GM12891 (cell line): ENCODE measurements around the gene GRIK2.

Experiments used
- DNase-seq: peaks from one replicate; pipeline ENCODE4 v3.0.0; 2011; ENCODE audit warnings: low spot score; ENCODE audit not compliant: insufficient read length
- FAIRE-seq: peaks from 2 replicates; lab custom pipeline; 2011; peaks lifted over from hg19 to GRCh38; lab: Jason Lieb, UNC
- PAX5 ChIP-seq: IDR thresholded peaks from 2 replicates; pipeline ENCODE4 v1.6.1; 2011; ENCODE audit warnings: low read length, moderate library complexity, mild to moderate bottlenecking; ENCODE audit not compliant: insufficient read depth, severe bottlenecking
- POLR2A ChIP-seq: IDR thresholded peaks from 2 replicates; pipeline ENCODE4 v1.6.1; 2011; ENCODE audit warnings: low read depth, low read length, control low read depth
- POLR2AphosphoS5 ChIP-seq: IDR thresholded peaks from 2 replicates; pipeline ENCODE4 v1.6.1; 2011; ENCODE audit warnings: low read depth, low read length, control low read depth
- POU2F2 ChIP-seq: IDR thresholded peaks from 2 replicates; pipeline ENCODE4 v1.6.1; 2011; ENCODE audit warnings: low read depth, mild to moderate bottlenecking, control low read depth, low read length, moderate library complexity
- SPI1 ChIP-seq: IDR thresholded peaks from 2 replicates; pipeline ENCODE4 v1.6.1; 2011; ENCODE audit warnings: low read depth, low read length, control low read depth
- TAF1 ChIP-seq: IDR thresholded peaks from 2 replicates; pipeline ENCODE4 v1.6.1; 2011; ENCODE audit warnings: low read depth, low read length, control low read depth

The GRIK2 gene

DNA sequence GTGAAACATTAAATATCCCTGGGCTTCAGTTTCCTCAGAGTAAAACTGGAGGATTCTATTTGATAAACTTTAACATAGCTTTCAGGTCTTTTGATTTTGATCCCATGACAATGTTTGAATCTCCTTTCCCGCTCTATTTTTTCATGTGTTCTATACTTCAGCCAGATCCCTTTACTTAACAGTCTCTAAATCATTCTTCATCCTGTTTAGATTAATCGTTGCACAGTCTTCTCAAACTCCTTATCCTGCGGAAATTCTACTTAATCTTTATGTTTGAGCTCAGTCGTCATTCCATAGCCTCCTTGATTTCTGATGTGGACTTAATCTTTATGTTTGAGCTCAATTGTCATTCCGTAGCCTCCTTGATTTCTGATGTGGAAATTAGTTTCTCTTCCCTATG is 57.4 kb downstream of the GRIK2 start:
- DNase-seq (no peak), FAIRE-seq (no peak)
- no peak for TF ChIP-seq SPI1

DNA sequence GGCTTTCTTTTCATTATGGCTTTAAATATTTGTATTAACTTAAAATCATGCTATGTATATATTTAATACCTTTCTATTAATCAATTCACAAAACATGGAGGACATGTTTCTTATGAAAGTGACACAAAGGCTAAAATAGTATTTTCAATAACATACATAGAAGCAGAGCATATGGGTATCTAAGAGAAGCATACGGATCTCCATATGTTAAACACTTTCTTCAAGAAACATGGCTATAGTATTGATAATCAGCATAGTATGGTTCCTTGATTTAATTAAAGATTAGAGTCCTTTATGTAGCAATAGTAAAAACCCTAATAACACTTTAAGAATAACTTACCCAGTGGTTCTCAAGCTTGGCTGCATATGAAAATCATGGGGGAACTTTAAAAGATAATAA is 58.5 kb downstream of the GRIK2 start:
- DNase-seq (no peak), FAIRE-seq (no peak)
- no peak for TF ChIP-seq TAF1
- TF ChIP-seq POLR2AphosphoS5: no peak
- TF ChIP-seq PAX5: no peak
- TF ChIP-seq POU2F2: no peak
- TF ChIP-seq POLR2A: no peak
- no peak for TF ChIP-seq SPI1

DNA sequence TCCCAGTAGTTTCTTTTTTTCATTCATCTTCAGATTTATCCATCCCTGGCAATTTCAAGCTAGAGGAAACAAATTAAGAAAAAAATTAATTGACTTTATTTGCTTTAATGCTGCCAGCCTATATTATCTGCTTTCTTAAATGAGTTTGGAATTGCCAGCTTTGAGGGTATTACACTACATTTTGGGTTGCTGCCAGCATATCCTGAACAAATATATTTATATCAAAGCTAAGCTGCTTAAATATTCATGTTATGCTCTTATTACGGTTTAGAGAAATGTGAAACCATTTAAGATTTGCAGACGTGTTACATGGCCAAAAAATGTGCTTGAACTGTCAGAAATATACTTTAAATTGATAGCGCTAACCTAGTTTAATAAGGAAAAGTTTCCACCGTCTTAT is 59.7 kb downstream of the GRIK2 start:
- no peak for DNase-seq
- no peak for FAIRE-seq
- TF ChIP-seq SPI1: no peak
- no peak for TF ChIP-seq POLR2A

DNA sequence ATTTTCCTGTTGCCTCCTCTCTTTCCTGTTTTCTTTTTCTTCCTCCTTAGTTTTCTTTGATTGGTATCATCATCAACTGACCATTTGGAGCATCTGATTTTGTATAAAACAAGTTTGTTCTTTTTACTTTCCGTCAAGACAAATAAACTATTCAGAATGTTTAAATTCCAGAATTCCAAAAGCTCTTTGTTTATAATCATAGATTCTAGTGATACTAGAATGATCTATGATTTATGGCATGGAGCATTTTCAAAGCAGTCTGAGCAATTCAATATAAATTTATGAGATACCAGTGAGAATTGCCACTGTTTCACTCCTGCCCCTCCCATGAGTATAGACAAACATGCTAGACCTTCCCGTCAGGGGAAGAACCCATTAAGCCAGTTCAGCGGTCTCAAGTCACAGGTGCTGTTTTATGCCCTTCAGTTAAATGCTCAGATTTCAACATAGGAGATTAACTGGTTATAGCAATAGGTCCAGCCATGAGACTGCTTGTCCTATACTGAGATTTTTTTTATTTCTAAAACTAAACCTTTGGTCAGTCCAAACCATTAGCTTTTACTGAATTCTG is 60.7 kb downstream of the GRIK2 start:
- no peak for DNase-seq
- no peak for TF ChIP-seq POLR2A
- TF ChIP-seq SPI1: no peak
- TF ChIP-seq TAF1: no peak
- FAIRE-seq: no peak

DNA sequence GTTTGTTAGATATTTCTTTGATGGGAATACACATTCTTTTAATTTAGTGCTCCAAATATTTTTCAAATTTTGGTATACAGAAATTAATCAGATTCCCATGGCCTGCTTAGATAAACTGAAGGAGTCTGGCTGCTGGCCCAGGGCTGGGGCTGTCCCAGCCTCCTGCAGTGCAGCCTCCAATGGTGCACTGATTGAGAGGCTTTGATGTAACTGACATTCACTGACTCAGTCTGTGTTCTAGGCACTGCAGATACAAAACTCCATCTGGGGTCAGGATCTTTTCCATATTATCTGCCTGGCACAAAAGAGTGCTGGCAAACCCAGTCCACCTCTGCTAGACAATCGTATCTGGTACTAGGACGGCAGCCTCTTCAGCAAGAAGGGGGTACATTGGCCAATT is 64.8 kb downstream of the GRIK2 start:
- FAIRE-seq (no peak), DNase-seq (no peak)
- TF ChIP-seq SPI1 (no peak), PAX5 (no peak), TAF1 (no peak), POLR2AphosphoS5 (no peak), POU2F2 (no peak), POLR2A (no peak)

DNA sequence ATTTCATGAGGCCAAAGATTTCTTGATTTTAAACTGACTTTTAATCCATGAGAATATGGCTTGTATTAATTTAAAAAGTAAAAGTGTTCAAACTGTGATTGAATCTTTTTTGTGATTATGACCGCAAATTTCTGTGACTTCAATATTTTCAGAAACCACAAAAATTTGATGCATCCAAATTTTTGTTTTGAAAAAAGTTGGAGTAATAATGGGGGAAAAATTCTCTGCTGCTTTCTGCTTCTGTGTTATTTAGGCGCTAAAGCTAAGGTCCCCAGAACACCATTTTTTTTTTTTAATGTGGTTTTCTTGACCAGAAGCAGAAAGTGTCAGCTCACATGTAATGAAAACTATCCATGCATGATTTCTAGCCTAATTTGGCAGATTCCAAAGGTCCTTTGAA is 65.3 kb downstream of the GRIK2 start:
- DNase-seq (no peak), FAIRE-seq (no peak)
- TF ChIP-seq POLR2A (no peak), TAF1 (no peak)

DNA sequence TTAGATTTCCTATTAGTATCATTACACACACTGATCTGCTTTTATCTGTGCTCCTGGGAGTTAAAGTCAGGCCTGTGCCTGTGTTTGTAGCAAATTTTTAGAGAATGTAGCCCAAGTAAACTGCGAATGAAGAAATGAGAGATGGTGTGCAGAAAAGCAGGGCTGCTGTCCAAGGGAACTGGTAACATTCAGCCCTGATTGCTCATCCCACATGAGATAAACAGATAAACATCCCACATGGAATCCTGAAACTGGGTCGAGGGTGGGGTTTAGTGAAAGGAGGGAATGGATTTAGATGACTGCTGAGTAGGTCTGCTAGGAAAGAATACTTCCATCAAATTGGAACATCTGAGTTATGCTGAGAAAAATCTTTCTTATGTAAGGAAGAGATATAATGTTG is 69.1 kb downstream of the GRIK2 start:
- TF ChIP-seq POLR2AphosphoS5 (no peak), PAX5 (no peak), POLR2A (no peak), POU2F2 (no peak), SPI1 (no peak), TAF1 (no peak)
- no peak for DNase-seq
- FAIRE-seq: no peak

DNA sequence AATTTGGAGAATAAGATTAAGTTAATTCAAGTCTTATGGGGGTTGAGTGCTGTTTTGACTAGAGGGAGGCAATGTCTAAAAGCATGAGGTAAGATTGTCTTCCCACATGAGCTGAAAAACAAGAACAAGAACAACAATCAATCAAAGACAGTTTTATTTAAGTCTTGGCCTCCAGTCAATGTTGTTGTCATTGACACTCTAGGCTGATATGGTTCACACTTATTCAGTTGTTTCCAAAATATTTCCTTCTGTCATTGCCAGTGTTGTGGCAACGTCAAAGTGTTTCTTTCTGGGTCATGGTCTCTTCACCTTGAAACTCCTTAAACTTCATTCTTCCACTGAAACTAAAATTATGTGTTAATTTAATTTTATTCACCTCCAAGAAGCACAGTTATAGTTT is 72.4 kb downstream of the GRIK2 start:
- DNase-seq: no peak
- FAIRE-seq: no peak
- TF ChIP-seq POLR2A: no peak
- no peak for TF ChIP-seq SPI1
- no peak for TF ChIP-seq PAX5
- TF ChIP-seq POLR2AphosphoS5: no peak
- no peak for TF ChIP-seq POU2F2
- no peak for TF ChIP-seq TAF1

DNA sequence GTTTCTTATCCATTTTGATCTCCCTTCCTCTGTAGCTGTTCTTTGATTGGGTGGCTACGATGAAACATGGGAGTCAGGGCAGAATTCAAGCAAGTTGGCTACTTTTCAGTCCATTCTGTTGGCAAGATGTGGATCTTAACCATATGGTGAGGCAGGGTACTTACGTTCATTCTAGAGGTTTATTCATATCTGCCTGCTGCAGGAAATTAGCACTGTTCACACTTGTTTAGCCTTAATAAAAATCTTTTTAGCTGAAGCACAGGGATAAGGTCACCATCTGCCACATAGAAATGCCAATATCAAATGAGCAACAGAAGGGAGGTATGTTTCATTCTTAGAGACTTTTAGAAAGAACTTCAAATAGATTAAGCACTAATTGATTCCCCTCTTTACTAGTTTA is 83.9 kb downstream of the GRIK2 start:
- DNase-seq (no peak), FAIRE-seq (no peak)
- no peak for TF ChIP-seq POLR2AphosphoS5
- TF ChIP-seq POLR2A: no peak
- no peak for TF ChIP-seq PAX5
- TF ChIP-seq POU2F2: no peak
- TF ChIP-seq TAF1: no peak
- TF ChIP-seq SPI1: no peak

DNA sequence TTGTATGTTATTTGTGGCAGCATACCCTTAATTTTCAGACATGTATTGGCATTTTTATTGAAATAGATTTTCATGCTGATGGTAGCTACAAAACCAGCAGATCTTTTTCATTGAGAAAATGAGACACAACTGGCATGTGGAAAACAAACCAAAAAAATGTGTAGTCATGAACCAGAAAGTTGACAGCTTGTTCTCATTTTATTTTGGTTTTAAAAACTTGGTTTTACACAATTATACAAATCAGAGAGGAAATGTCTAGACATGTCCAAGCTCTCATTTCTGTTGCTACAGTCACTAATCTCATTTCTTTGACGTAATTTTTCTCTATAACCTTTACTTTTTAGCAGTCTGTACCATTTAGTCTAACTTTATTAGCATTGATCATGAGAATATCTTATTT is 85.4 kb downstream of the GRIK2 start:
- FAIRE-seq (no peak), DNase-seq (no peak)
- TF ChIP-seq POLR2A: no peak
- no peak for TF ChIP-seq TAF1
- no peak for TF ChIP-seq POU2F2

DNA sequence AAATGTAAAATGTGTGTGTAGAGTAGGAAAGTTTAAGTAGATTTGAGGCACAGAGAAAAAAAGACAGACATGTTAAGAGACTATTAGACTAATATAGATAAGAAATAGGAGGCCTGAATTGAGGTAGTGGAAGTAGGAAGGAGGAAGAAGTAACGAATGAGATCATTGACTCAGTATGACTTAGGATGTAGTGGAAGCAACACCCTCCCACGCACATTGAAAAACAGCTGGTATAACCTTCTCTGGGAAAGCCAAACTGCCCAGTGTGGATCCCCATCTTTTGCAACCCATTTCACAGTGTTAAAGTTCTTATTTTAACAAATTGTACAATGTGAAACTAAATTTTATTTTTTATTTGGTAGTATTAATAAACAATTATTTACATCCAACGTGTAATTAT is 89.1 kb downstream of the GRIK2 start:
- FAIRE-seq (no peak), DNase-seq (no peak)
- no peak for TF ChIP-seq POLR2A
- TF ChIP-seq POLR2AphosphoS5: no peak
